ENCODE results near the gene ZBP1. TPM values are rescaled to one million over a fixed set of nuclear protein-coding genes. Genes with fewer than 3 reads are reported as not detected.

ZBP1 gene
- total RNA-seq, 6 experiments from 2014 or later: 0.14 to 0.75 (median 0.36) TPM; not detected in 2

GRCh38 chr20:57658833-57659516, 38.7 kb upstream of the ZBP1 start:
- H3K4me1 ChIP-seq: no peaks in the 10 kb centered on the region
- DNase-seq (peak in 2 of 3 donors; percentile 15 to 37), ATAC-seq (no peak)
- H3K27me3 ChIP-seq: no peaks in the 10 kb centered on the region
- H3K27ac ChIP-seq: no peak overlapping the region
- 65% methylated on average over 10 of the region's 25 CpGs for WGBS (ENCODE audit: insufficient coverage, low coverage, low lambda C conversion rate, missing lambda C conversion rate)
- no peaks in the 10 kb centered on the region for H3K36me3 ChIP-seq
- no peak for TF ChIP-seq POLR2A (IDR thresholded peaks at IDR 0.05)
- TF ChIP-seq, protein P1, sequence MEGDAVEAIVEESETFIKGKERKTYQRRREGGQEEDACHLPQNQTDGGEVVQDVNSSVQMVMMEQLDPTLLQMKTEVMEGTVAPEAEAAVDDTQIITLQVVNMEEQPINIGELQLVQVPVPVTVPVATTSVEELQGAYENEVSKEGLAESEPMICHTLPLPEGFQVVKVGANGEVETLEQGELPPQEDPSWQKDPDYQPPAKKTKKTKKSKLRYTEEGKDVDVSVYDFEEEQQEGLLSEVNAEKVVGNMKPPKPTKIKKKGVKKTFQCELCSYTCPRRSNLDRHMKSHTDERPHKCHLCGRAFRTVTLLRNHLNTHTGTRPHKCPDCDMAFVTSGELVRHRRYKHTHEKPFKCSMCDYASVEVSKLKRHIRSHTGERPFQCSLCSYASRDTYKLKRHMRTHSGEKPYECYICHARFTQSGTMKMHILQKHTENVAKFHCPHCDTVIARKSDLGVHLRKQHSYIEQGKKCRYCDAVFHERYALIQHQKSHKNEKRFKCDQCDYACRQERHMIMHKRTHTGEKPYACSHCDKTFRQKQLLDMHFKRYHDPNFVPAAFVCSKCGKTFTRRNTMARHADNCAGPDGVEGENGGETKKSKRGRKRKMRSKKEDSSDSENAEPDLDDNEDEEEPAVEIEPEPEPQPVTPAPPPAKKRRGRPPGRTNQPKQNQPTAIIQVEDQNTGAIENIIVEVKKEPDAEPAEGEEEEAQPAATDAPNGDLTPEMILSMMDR (IDR thresholded peaks at IDR 0.05): no peak
- no peaks in the 10 kb centered on the region for H3K9me3 ChIP-seq
- H3K4me3 ChIP-seq: no peak overlapping the region
- intact Hi-C loops (cut with DNase I): loop anchor here in 1 of 2 donors (5.0 to 10.0 kb wide), 2 partner anchors 436 to 518 kb away; no protein-coding TSS in a partner anchor

DNA sequence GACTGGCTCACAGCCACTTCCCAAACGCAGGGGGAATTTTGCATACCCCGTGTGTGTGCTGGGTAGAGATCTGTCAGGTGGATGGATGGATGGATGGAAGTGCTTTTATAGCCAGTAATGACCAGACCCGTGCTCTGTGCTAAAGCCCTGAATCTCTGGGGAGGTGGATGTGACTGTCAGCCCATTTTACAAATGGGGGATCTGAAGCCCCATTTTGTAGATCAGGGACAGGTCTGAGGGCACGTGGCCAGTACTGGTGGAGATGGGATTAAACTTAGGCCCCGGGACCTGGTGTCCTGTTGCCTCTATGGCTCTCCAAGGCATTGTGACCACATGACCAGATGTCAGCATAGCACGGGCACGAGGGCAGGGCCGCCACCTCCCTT, 38.2 kb upstream of the ZBP1 start:
- no peaks in the 10 kb centered on the region for H3K4me1 ChIP-seq
- DNase-seq: no peak

DNA sequence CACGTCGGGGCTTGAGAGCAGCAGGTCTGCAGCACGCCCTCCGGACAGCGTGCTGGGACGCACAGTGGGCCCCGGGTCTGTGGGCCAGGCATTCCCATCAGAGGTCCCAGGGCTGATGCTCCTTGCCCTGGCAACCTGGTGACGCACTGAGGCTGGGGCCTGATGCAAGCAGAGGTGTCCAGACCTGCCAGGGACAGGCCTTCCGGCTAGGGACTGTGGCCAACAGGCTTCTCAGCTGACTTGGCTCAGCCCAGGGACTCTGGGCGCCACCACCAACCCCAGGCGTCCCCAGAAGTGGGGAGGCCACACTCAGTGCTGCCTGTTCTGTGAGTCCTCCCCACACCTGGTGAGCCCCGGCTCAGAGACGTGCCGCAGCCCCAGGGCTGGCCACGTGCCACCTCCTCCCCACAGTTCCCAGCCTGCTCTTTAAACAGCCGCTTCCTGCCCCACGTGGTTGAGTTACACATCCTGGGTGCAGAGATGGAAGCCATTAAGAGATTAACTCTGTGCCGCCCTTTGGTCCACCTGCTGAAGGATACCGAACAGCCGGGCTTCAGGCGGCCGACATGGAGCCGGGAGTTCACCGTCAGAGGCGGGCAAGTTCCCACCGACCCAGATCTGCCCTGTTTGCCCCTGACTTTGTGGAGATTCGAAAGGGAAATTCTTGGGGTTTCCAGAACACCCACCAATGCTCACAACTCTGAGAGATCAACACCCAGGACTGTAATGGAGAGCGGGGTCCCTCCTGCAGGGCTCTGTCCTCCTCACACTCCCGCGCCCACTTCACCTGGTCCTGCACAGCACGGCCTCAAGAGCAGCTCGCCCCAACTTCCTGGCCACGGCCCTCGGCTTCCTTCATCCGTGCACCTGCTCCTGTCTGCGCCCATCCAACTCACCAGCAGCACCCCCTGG, 37.6 kb upstream of the ZBP1 start:
- Histone ChIP-seq H3K27ac (no peak overlapping the region), H3K4me1 (no peaks in the 10 kb centered on the region), H3K27me3 (no peaks in the 10 kb centered on the region), H3K36me3 (no peaks in the 10 kb centered on the region), H3K9me3 (no peaks in the 10 kb centered on the region), H3K4me3 (no peak overlapping the region)
- ATAC-seq (peak in 3 of 4 donors; percentile 15 to 31 (median 21)), DNase-seq (peak; percentile 31 to 58 (median 39))
- no peak for TF ChIP-seq POLR2A (IDR thresholded peaks at IDR 0.05)
- TF ChIP-seq, protein P1 (IDR thresholded peaks at IDR 0.05): no peak
- WGBS (ENCODE audit: insufficient coverage, low coverage, low lambda C conversion rate, missing lambda C conversion rate): 63% methylated on average over 10 of the region's 36 CpGs
- intact Hi-C loops (cut with DNase I): loop anchor here in 1 of 2 donors (5.0 to 10.0 kb wide), 2 partner anchors 437 to 520 kb away; no protein-coding TSS in a partner anchor

More for the DNA sequence above, 38.2 kb upstream of the ZBP1 start:
- no peak for ATAC-seq
- Histone ChIP-seq H3K27ac (no peak overlapping the region), H3K36me3 (no peaks in the 10 kb centered on the region), H3K4me3 (no peak overlapping the region), H3K9me3 (no peaks in the 10 kb centered on the region), H3K27me3 (no peaks in the 10 kb centered on the region)
- intact Hi-C loops (cut with DNase I): loop anchor here in 1 of 2 donors (5.0 to 10.0 kb wide), 2 partner anchors 436 to 519 kb away; no protein-coding TSS in a partner anchor
- TF ChIP-seq, protein P1 (IDR thresholded peaks at IDR 0.05): no peak
- TF ChIP-seq POLR2A (IDR thresholded peaks at IDR 0.05): no peak
- 54% methylated on average over 6 of the region's 8 CpGs for WGBS (ENCODE audit: insufficient coverage, low coverage, low lambda C conversion rate, missing lambda C conversion rate)

GRCh38 chr20:57656821-57657534, 36.8 kb upstream of the ZBP1 start:
- Histone ChIP-seq H3K4me1 (no peaks in the 10 kb centered on the region), H3K36me3 (no peaks in the 10 kb centered on the region), H3K4me3 (no peak overlapping the region), H3K27me3 (no peaks in the 10 kb centered on the region), H3K9me3 (no peaks in the 10 kb centered on the region), H3K27ac (no peak overlapping the region)
- intact Hi-C loops (cut with DNase I): loop anchor here in 1 of 2 donors (5.0 to 10.0 kb wide), 2 partner anchors 438 to 520 kb away; no protein-coding TSS in a partner anchor
- ATAC-seq (no peak), DNase-seq (peak in 2 of 3 donors; percentile 17 to 33)
- no peak for TF ChIP-seq POLR2A (IDR thresholded peaks at IDR 0.05)
- TF ChIP-seq, protein P1 (IDR thresholded peaks at IDR 0.05): no peak
- 78% methylated on average over 4 of the region's 20 CpGs for WGBS (ENCODE audit: insufficient coverage, low coverage, low lambda C conversion rate, missing lambda C conversion rate)

All from right lobe of liver (tissue), 6 donors.